ENCODE data around the gene TPRG1L.
"Not testable (repeated sequence)": the region's sequence is repeated elsewhere in the genome, so short reads cannot be mapped to it uniquely, and the experiment has no call there.

The TPRG1L gene

GRCh38 chr1:3614755-3615742, 9.8 kb upstream of the TPRG1L start:
- H3K36me3 ChIP-seq (ENCODE audit: control insufficient read depth, insufficient read depth, low read length) = no peaks in the 10 kb centered on the region
- H3K4me1 ChIP-seq (ENCODE audit: control insufficient read depth, insufficient read depth, low read length) = peaks cover 33% of the 10 kb centered on the region
- no peak overlapping the region for H3K9ac ChIP-seq (ENCODE audit: low read length)
- H3K9me3 ChIP-seq (ENCODE audit: control insufficient read depth, low read length) = no peaks in the 10 kb centered on the region
- H3K4me3 ChIP-seq (ENCODE audit: low read length) = no peak overlapping the region
- H3K27me3 ChIP-seq (ENCODE audit: control insufficient read depth, insufficient read depth, low read length) = peaks cover 16% of the 10 kb centered on the region

GRCh38 chr1:3616861-3617260, 8.0 kb upstream of the TPRG1L start:
- H3K9me3 ChIP-seq (ENCODE audit: control insufficient read depth, low read length) = no peaks in the 10 kb centered on the region
- H3K27me3 ChIP-seq (ENCODE audit: control insufficient read depth, insufficient read depth, low read length) = peaks cover 6% of the 10 kb centered on the region
- H3K4me3 ChIP-seq (ENCODE audit: low read length) = no peak overlapping the region
- no peaks in the 10 kb centered on the region for H3K36me3 ChIP-seq (ENCODE audit: control insufficient read depth, insufficient read depth, low read length)
- no peak overlapping the region for H3K9ac ChIP-seq (ENCODE audit: low read length)
- peaks cover 24% of the 10 kb centered on the region for H3K4me1 ChIP-seq (ENCODE audit: control insufficient read depth, insufficient read depth, low read length)

GRCh38 chr1:3617806-3618345, 6.9 kb upstream of the TPRG1L start:
- Histone ChIP-seq H3K9ac (ENCODE audit: low read length) (no peak overlapping the region), H3K36me3 (ENCODE audit: control insufficient read depth, insufficient read depth, low read length) (no peaks in the 10 kb centered on the region), H3K9me3 (ENCODE audit: control insufficient read depth, low read length) (no peaks in the 10 kb centered on the region), H3K4me3 (ENCODE audit: low read length) (no peak overlapping the region), H3K27me3 (ENCODE audit: control insufficient read depth, insufficient read depth, low read length) (peaks cover 2% of the 10 kb centered on the region), H3K4me1 (ENCODE audit: control insufficient read depth, insufficient read depth, low read length) (peaks cover 20% of the 10 kb centered on the region)

- no peak overlapping the region for H3K4me3 ChIP-seq (ENCODE audit: low read length)
- H3K36me3 ChIP-seq (ENCODE audit: control insufficient read depth, insufficient read depth, low read length) = no peaks in the 10 kb centered on the region
- no peaks in the 10 kb centered on the region for H3K27me3 ChIP-seq (ENCODE audit: control insufficient read depth, insufficient read depth, low read length)
- H3K9ac ChIP-seq (ENCODE audit: low read length) = no peak overlapping the region
- H3K4me1 ChIP-seq (ENCODE audit: control insufficient read depth, insufficient read depth, low read length) = peaks cover 20% of the 10 kb centered on the region
- H3K9me3 ChIP-seq (ENCODE audit: control insufficient read depth, low read length) = no peaks in the 10 kb centered on the region
These were observed 6.3 kb upstream of the TPRG1L start for GRCh38 chr1:3618531-3618880.

GRCh38 chr1:3618881-3619671, 5.7 kb upstream of the TPRG1L start:
- Histone ChIP-seq H3K27me3 (ENCODE audit: control insufficient read depth, insufficient read depth, low read length) (no peaks in the 10 kb centered on the region), H3K36me3 (ENCODE audit: control insufficient read depth, insufficient read depth, low read length) (no peaks in the 10 kb centered on the region), H3K4me1 (ENCODE audit: control insufficient read depth, insufficient read depth, low read length) (peaks cover 20% of the 10 kb centered on the region), H3K4me3 (ENCODE audit: low read length) (no peak overlapping the region), H3K9ac (ENCODE audit: low read length) (no peak overlapping the region), H3K9me3 (ENCODE audit: control insufficient read depth, low read length) (no peaks in the 10 kb centered on the region)

GRCh38 chr1:3620708-3621107, 4.1 kb upstream of the TPRG1L start:
- Histone ChIP-seq H3K4me1 (ENCODE audit: control insufficient read depth, insufficient read depth, low read length) (peaks cover 23% of the 10 kb centered on the region), H3K9me3 (ENCODE audit: control insufficient read depth, low read length) (no peaks in the 10 kb centered on the region), H3K9ac (ENCODE audit: low read length) (no peak overlapping the region), H3K27me3 (ENCODE audit: control insufficient read depth, insufficient read depth, low read length) (no peaks in the 10 kb centered on the region), H3K4me3 (ENCODE audit: low read length) (no peak overlapping the region), H3K36me3 (ENCODE audit: control insufficient read depth, insufficient read depth, low read length) (no peaks in the 10 kb centered on the region)

- peaks cover 28% of the 10 kb centered on the region for H3K4me1 ChIP-seq (ENCODE audit: control insufficient read depth, insufficient read depth, low read length)
These were observed 3.6 kb upstream of the TPRG1L start for GRCh38 chr1:3621151-3621671.

GRCh38 chr1:3622102-3622501, 2.7 kb upstream of the TPRG1L start:
- H3K4me1 ChIP-seq (ENCODE audit: control insufficient read depth, insufficient read depth, low read length) = peaks cover 28% of the 10 kb centered on the region
- H3K4me3 ChIP-seq (ENCODE audit: low read length); H3K9ac ChIP-seq (ENCODE audit: low read length); H3K27me3 ChIP-seq (ENCODE audit: control insufficient read depth, insufficient read depth, low read length); H3K9me3 ChIP-seq (ENCODE audit: control insufficient read depth, low read length); H3K36me3 ChIP-seq (ENCODE audit: control insufficient read depth, insufficient read depth, low read length): not testable (repeated sequence)

More at GRCh38 chr1:3621151-3621671, 3.6 kb upstream of the TPRG1L start:
- H3K36me3 ChIP-seq (ENCODE audit: control insufficient read depth, insufficient read depth, low read length); H3K9me3 ChIP-seq (ENCODE audit: control insufficient read depth, low read length); H3K27me3 ChIP-seq (ENCODE audit: control insufficient read depth, insufficient read depth, low read length); H3K4me3 ChIP-seq (ENCODE audit: low read length); H3K9ac ChIP-seq (ENCODE audit: low read length): not testable (repeated sequence)

GRCh38 chr1:3623441-3624199, 1.2 kb upstream of the TPRG1L start:
- Histone ChIP-seq H3K4me1 (ENCODE audit: control insufficient read depth, insufficient read depth, low read length) (peaks cover 25% of the 10 kb centered on the region), H3K36me3 (ENCODE audit: control insufficient read depth, insufficient read depth, low read length) (peaks cover 8% of the 10 kb centered on the region), H3K9me3 (ENCODE audit: control insufficient read depth, low read length) (no peaks in the 10 kb centered on the region), H3K4me3 (ENCODE audit: low read length) (peak overlapping the region; percentile 93), H3K27me3 (ENCODE audit: control insufficient read depth, insufficient read depth, low read length) (no peaks in the 10 kb centered on the region), H3K9ac (ENCODE audit: low read length) (peak overlapping the region; percentile 68)

- H3K36me3 ChIP-seq (ENCODE audit: control insufficient read depth, insufficient read depth, low read length) = peaks cover 8% of the 10 kb centered on the region
- H3K27me3 ChIP-seq (ENCODE audit: control insufficient read depth, insufficient read depth, low read length) = no peaks in the 10 kb centered on the region
- H3K9ac ChIP-seq (ENCODE audit: low read length) = peak overlapping the region; percentile 70
- H3K4me1 ChIP-seq (ENCODE audit: control insufficient read depth, insufficient read depth, low read length) = peaks cover 19% of the 10 kb centered on the region
- H3K9me3 ChIP-seq (ENCODE audit: control insufficient read depth, low read length) = no peaks in the 10 kb centered on the region
- H3K4me3 ChIP-seq (ENCODE audit: low read length) = no peak overlapping the region
These were observed 514 bp downstream of the TPRG1L start for GRCh38 chr1:3625151-3625907.

GRCh38 chr1:3626025-3626424, 1.2 kb downstream of the TPRG1L start:
- Histone ChIP-seq H3K9ac (ENCODE audit: low read length) (peak overlapping the region; percentile 70), H3K27me3 (ENCODE audit: control insufficient read depth, insufficient read depth, low read length) (no peaks in the 10 kb centered on the region), H3K36me3 (ENCODE audit: control insufficient read depth, insufficient read depth, low read length) (peaks cover 8% of the 10 kb centered on the region), H3K4me1 (ENCODE audit: control insufficient read depth, insufficient read depth, low read length) (peaks cover 19% of the 10 kb centered on the region), H3K4me3 (ENCODE audit: low read length) (no peak overlapping the region), H3K9me3 (ENCODE audit: control insufficient read depth, low read length) (no peaks in the 10 kb centered on the region)
